GM12891 (cell line): ENCODE measurements around the gene FHIT.

Experiments used
- PAX5 ChIP-seq: IDR thresholded peaks from 2 replicates; pipeline ENCODE4 v1.6.1; 2011; ENCODE audit warnings: low read length, moderate library complexity, mild to moderate bottlenecking; ENCODE audit not compliant: insufficient read depth, severe bottlenecking
- POLR2A ChIP-seq: IDR thresholded peaks from 2 replicates; pipeline ENCODE4 v1.6.1; 2011; ENCODE audit warnings: low read depth, low read length, control low read depth
- POLR2AphosphoS5 ChIP-seq: IDR thresholded peaks from 2 replicates; pipeline ENCODE4 v1.6.1; 2011; ENCODE audit warnings: low read depth, low read length, control low read depth
- POU2F2 ChIP-seq: IDR thresholded peaks from 2 replicates; pipeline ENCODE4 v1.6.1; 2011; ENCODE audit warnings: low read depth, mild to moderate bottlenecking, control low read depth, low read length, moderate library complexity
- SPI1 ChIP-seq: IDR thresholded peaks from 2 replicates; pipeline ENCODE4 v1.6.1; 2011; ENCODE audit warnings: low read depth, low read length, control low read depth
- TAF1 ChIP-seq: IDR thresholded peaks from 2 replicates; pipeline ENCODE4 v1.6.1; 2011; ENCODE audit warnings: low read depth, low read length, control low read depth

- TF ChIP-seq TAF1 (no peak), POLR2AphosphoS5 (no peak), POLR2A (no peak), SPI1 (no peak), PAX5 (no peak), POU2F2 (no peak)
These were observed 99.2 kb downstream of the FHIT start for GRCh38 chr3:61152071-61152470.
